Adipocyte (in vitro differentiated cells): ENCODE results near the gene TAPT1.
A peak's percentile ranks its signal among the peaks of the same experiment; 100 is the strongest.

Source experiments
- DNase-seq: peaks from one replicate; pipeline ENCODE4 v3.0.0-alpha.2; 2015; ENCODE audit warnings: low read depth
- H3K27me3 ChIP-seq: replicated peaks from 2 replicates; pipeline ENCODE4 v1.7.0; 2013; ENCODE audit warnings: mild to moderate bottlenecking, low read length, moderate library complexity; ENCODE audit not compliant: control insufficient read depth, insufficient read depth
- H3K36me3 ChIP-seq: 2 replicates; pipeline ENCODE4 v1.7.0; 2013; ENCODE audit warnings: low read length, mild to moderate bottlenecking, moderate library complexity; ENCODE audit not compliant: control insufficient read depth, insufficient read depth, severe bottlenecking
- H3K4me1 ChIP-seq: 2 replicates; pipeline ENCODE4 v1.7.0; 2013; ENCODE audit warnings: mild to moderate bottlenecking, low read length, moderate library complexity; ENCODE audit not compliant: control insufficient read depth, insufficient read depth
- H3K4me3 ChIP-seq: 2 replicates; pipeline ENCODE4 v1.7.0; 2013; ENCODE audit warnings: mild to moderate bottlenecking, low read length, moderate library complexity
- H3K9ac ChIP-seq: 2 replicates; pipeline ENCODE4 v1.7.0; 2013; ENCODE audit warnings: mild to moderate bottlenecking, low read length, moderate library complexity
- H3K9me3 ChIP-seq: 2 replicates; pipeline ENCODE4 v1.7.0; 2013; ENCODE audit warnings: mild to moderate bottlenecking, low read length, moderate library complexity; ENCODE audit not compliant: control insufficient read depth

TAPT1 gene

GRCh38 chr4:16125571-16126445 lies 100.5 kb downstream of the TAPT1 start:
- peak; percentile 24 for DNase-seq
- H3K36me3 ChIP-seq, result no peaks in the 10 kb centered on the region
- H3K4me1 ChIP-seq, result peaks cover 5% of the 10 kb centered on the region
- no peak overlapping the region for H3K4me3 ChIP-seq
- H3K27me3 ChIP-seq, result peaks cover 29% of the 10 kb centered on the region
- H3K9me3 ChIP-seq, result no peaks in the 10 kb centered on the region
- H3K9ac ChIP-seq, result no peak overlapping the region

DNA sequence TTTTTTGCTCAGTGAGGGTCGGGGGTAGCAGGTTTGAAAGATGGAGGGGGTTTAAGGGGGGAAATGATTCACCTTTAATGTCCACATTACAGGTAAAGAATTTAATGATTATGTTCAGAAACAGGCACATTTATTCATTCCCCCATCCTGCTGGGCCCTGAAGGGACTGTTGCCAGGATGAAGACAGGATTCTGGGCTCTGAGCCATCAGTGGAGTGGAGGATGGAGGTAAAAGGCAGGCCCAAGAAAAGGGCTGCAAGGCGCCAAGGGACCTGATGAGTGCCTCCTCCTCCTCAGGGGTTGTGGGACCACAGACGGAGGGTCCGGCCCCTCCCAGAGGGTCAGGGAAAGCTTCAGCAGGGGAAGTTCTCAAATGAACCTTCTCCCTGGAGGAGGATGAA lies 102.0 kb downstream of the TAPT1 start:
- no peak overlapping the region for H3K9ac ChIP-seq
- H3K27me3 ChIP-seq, result peaks cover 45% of the 10 kb centered on the region

DNA sequence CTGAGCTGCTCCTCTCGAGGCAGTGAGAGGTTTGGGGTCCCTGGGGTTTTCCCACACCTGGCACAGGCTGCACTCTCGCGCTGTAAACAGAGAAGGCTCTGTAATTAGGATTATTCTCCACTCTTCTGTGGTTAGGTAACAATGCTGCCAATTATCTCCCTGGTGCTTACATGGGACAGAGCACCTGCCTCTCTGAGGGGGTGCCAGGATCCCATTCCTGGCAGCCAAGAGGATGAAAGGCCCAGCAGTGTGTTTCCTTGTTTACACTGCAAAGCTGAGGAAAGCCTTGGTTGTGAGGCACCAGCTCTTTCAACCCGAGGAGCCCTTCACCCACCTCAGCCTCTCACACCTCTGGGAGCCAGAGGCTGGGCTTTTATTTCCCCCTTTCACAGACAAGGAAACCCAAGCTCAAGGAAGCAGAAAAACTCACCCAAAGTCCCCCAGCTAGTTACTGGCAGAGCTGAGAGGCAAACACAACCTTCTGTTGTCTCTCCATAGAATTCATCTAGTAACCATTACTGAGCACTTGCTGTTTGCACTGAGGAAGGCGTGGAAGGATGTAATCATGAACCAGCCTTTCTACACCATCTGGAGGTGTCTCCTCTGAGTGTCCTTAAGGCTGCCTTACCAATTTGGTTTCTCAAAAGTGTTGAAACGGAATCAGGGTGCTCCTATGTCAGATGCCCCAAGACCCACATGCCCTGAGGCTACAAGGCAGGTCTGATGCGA lies 102.8 kb downstream of the TAPT1 start:
- Histone ChIP-seq H3K27me3 (peaks cover 51% of the 10 kb centered on the region), H3K4me3 (no peak overlapping the region), H3K4me1 (peaks cover 5% of the 10 kb centered on the region), H3K36me3 (no peaks in the 10 kb centered on the region), H3K9ac (no peak overlapping the region), H3K9me3 (no peaks in the 10 kb centered on the region)
- DNase-seq, result no peak

More for the DNA sequence above, 102.0 kb downstream of the TAPT1 start:
- no peak for DNase-seq
- Histone ChIP-seq H3K4me1 (peaks cover 5% of the 10 kb centered on the region), H3K36me3 (no peaks in the 10 kb centered on the region), H3K4me3 (no peak overlapping the region), H3K9me3 (no peaks in the 10 kb centered on the region)

DNA sequence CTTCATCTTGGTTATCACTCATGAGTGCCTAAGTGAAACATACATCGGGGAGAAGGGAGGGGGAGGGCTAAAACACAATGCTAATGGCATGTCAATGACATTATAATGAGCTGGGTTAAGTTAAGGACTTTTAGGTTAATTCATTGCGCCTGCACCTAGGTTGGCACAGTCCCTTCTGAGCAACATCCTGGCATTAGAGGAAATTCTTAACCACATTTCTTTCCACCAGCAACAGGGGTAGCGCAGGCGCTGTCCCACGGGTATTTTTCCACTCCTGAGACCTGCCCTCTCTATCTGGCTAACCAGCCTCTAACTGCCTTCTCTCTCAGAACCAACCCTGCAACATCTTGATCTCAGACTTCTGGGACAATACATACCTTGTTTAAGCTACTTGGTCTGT lies 103.5 kb downstream of the TAPT1 start:
- Histone ChIP-seq H3K27me3 (peaks cover 58% of the 10 kb centered on the region), H3K4me1 (peaks cover 5% of the 10 kb centered on the region), H3K36me3 (no peaks in the 10 kb centered on the region), H3K9ac (no peak overlapping the region), H3K4me3 (no peak overlapping the region), H3K9me3 (no peaks in the 10 kb centered on the region)
- DNase-seq, result no peak

GRCh38 chr4:16122308-16122711 lies 104.0 kb downstream of the TAPT1 start:
- H3K4me1 ChIP-seq, result peaks cover 5% of the 10 kb centered on the region
- no peaks in the 10 kb centered on the region for H3K36me3 ChIP-seq
- H3K9ac ChIP-seq, result no peak overlapping the region
- no peak overlapping the region for H3K4me3 ChIP-seq
- H3K9me3 ChIP-seq, result no peaks in the 10 kb centered on the region
- peaks cover 59% of the 10 kb centered on the region for H3K27me3 ChIP-seq
- DNase-seq, result no peak

DNA sequence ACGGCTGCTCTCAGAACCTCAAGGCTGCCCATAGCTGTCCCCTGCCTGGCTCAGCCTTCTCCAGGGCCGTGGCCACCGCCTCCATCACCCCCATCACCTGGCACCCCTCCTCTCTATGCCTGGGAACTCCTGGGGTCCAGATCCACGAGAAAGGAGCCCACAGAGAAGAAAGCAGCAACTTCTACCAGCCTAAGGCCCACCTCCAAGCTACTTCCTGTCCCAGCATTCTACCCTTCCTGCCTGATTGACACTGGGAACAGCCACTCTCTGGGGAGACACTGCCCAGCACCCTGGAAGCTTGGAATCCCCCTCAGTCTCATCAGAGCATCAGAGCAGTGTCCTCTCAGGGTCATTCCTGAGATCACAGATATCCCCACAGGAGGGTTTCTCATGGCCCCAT lies 105.6 kb downstream of the TAPT1 start:
- no peaks in the 10 kb centered on the region for H3K9me3 ChIP-seq
- peaks cover 57% of the 10 kb centered on the region for H3K27me3 ChIP-seq
- no peak overlapping the region for H3K9ac ChIP-seq
- H3K4me3 ChIP-seq, result no peak overlapping the region
- H3K4me1 ChIP-seq, result peaks cover 5% of the 10 kb centered on the region
- no peak for DNase-seq
- no peaks in the 10 kb centered on the region for H3K36me3 ChIP-seq

- Histone ChIP-seq H3K4me1 (peaks cover 5% of the 10 kb centered on the region), H3K9ac (no peak overlapping the region), H3K27me3 (peaks cover 55% of the 10 kb centered on the region), H3K4me3 (no peak overlapping the region), H3K9me3 (no peaks in the 10 kb centered on the region), H3K36me3 (no peaks in the 10 kb centered on the region)
- DNase-seq, result no peak
Observed at GRCh38 chr4:16119981-16120380, 106.3 kb downstream of the TAPT1 start.

- no peaks in the 10 kb centered on the region for H3K9me3 ChIP-seq
- H3K9ac ChIP-seq, result no peak overlapping the region
- H3K4me3 ChIP-seq, result no peak overlapping the region
- peaks cover 64% of the 10 kb centered on the region for H3K27me3 ChIP-seq
- no peak for DNase-seq
- H3K4me1 ChIP-seq, result peaks cover 5% of the 10 kb centered on the region
- H3K36me3 ChIP-seq, result no peaks in the 10 kb centered on the region
Observed at GRCh38 chr4:16118090-16118489, 108.2 kb downstream of the TAPT1 start.

DNA sequence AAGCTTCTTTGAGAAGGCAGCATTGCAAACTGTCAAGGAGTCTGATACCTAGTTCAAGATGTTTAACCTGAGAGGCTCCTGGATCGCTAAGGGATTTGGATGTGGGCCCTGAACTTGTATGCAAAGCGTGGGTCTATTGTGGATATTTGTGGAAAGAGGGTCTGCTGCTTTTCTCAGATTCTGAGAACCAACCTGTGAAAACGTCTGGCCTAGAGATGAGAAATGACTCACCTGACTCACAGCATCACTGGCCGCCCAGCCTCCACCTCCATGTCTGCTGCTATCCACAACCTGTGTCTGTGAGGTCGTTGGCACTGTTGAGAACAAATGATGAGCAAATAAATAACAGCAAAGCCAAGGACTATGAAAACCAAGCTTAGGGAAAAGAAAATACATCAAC lies 109.1 kb downstream of the TAPT1 start:
- Histone ChIP-seq H3K4me3 (no peak overlapping the region), H3K9me3 (no peaks in the 10 kb centered on the region), H3K4me1 (no peaks in the 10 kb centered on the region), H3K9ac (no peak overlapping the region), H3K36me3 (no peaks in the 10 kb centered on the region), H3K27me3 (peaks cover 67% of the 10 kb centered on the region)
- no peak for DNase-seq

DNA sequence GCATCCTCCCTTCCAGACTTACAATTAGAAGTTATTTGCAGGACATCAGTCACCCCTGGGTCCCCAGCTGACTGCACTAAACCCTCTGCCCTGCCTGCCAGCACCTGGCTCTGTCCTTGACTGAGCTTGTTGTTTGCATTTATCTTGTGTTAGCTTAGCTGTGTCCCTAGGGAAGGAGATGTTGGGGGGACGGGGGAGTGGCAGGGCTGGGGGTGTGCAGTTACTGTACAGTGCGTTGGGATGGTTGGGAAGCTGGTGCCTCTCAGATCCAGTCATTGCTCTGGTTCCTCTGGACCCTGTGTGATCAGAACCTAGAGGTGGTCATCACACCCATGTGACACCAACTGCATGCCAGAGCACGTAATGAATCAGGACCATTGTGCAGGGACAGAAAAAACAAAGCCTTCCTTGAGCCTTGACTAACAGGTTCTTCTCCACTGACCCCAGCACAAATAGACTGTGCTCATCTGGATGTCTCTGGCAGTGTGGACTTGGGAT lies 109.7 kb downstream of the TAPT1 start:
- no peaks in the 10 kb centered on the region for H3K36me3 ChIP-seq
- no peaks in the 10 kb centered on the region for H3K4me1 ChIP-seq
- no peak overlapping the region for H3K9ac ChIP-seq
- H3K4me3 ChIP-seq, result no peak overlapping the region
- no peaks in the 10 kb centered on the region for H3K9me3 ChIP-seq
- H3K27me3 ChIP-seq, result peaks cover 74% of the 10 kb centered on the region
- no peak for DNase-seq

GRCh38 chr4:16116019-16116418 lies 110.3 kb downstream of the TAPT1 start:
- H3K9ac ChIP-seq, result no peak overlapping the region
- H3K9me3 ChIP-seq, result no peaks in the 10 kb centered on the region
- no peaks in the 10 kb centered on the region for H3K4me1 ChIP-seq
- peaks cover 79% of the 10 kb centered on the region for H3K27me3 ChIP-seq
- H3K36me3 ChIP-seq, result no peaks in the 10 kb centered on the region
- H3K4me3 ChIP-seq, result no peak overlapping the region
- DNase-seq, result no peak
